ENCODE measurements around the gene COL18A1.

GRCh38 chr21:45436351-45437065 lies 31.5 kb downstream of the COL18A1 start:
- no peak for TF ChIP-seq POLR2A (IDR thresholded peaks at IDR 0.05)
- TF ChIP-seq CTCF (IDR thresholded peaks at IDR 0.05) = no peak
